ENCODE results near the gene FEM1C. TPM values are rescaled to one million over a fixed set of nuclear protein-coding genes. Genes with fewer than 3 reads are reported as not detected.

Gene FEM1C
- total RNA-seq, 1 experiment from 2014 or later: 10.3 TPM

GRCh38 chr5:115490596-115490995 is 54.0 kb downstream of the FEM1C start:
- Mint-ChIP-seq H3K9me3 (ENCODE audit: unreplicated experiment) (no peaks in the 10 kb centered on the region), H3K27me3 (ENCODE audit: insufficient read depth, unreplicated experiment) (no peaks in the 10 kb centered on the region), H3K4me1 (ENCODE audit: insufficient read depth, unreplicated experiment) (no peaks in the 10 kb centered on the region), H3K36me3 (ENCODE audit: insufficient read depth, unreplicated experiment) (no peaks in the 10 kb centered on the region), H3K4me3 (ENCODE audit: unreplicated experiment) (no peak overlapping the region), H3K27ac (ENCODE audit: low read depth, unreplicated experiment) (no peak overlapping the region)
- ChIA-PET POLR2A (no interaction called here), CTCF (interaction anchor here (1.2 kb wide), 1 partner anchor 84 kb away, joined by 5 read pairs; no protein-coding TSS in a partner anchor)
- no peak for DNase-seq (ENCODE audit: unreplicated experiment)
- intact Hi-C loops (cut with micrococcal nuclease): no loop called here
- TF ChIP-seq CTCF (IDR thresholded peaks at IDR 0.05; ENCODE audit: unreplicated experiment): no peak
- no TSS peak for BruUV-seq (replicated peaks)

GRCh38 chr5:115489733-115490132 is 54.8 kb downstream of the FEM1C start:
- no TSS peak for BruUV-seq (replicated peaks)
- CTCF ChIA-PET: interaction anchor here (1.2 kb wide), 1 partner anchor 85 kb away, joined by 5 read pairs; no protein-coding TSS in a partner anchor
- no peaks in the 10 kb centered on the region for H3K27me3 Mint-ChIP-seq (ENCODE audit: insufficient read depth, unreplicated experiment)
- H3K4me1 Mint-ChIP-seq (ENCODE audit: insufficient read depth, unreplicated experiment): no peaks in the 10 kb centered on the region
- no peak for TF ChIP-seq CTCF (IDR thresholded peaks at IDR 0.05; ENCODE audit: unreplicated experiment)
- H3K9me3 Mint-ChIP-seq (ENCODE audit: unreplicated experiment): no peaks in the 10 kb centered on the region
- H3K36me3 Mint-ChIP-seq (ENCODE audit: insufficient read depth, unreplicated experiment): no peaks in the 10 kb centered on the region
- H3K4me3 Mint-ChIP-seq (ENCODE audit: unreplicated experiment): no peak overlapping the region
- POLR2A ChIA-PET: no interaction called here
- DNase-seq (ENCODE audit: unreplicated experiment): no peak
- intact Hi-C loops (cut with micrococcal nuclease): no loop called here
- H3K27ac Mint-ChIP-seq (ENCODE audit: low read depth, unreplicated experiment): no peak overlapping the region

GRCh38 chr5:115487756-115488155 is 56.8 kb downstream of the FEM1C start:
- Mint-ChIP-seq H3K27ac (ENCODE audit: low read depth, unreplicated experiment) (no peak overlapping the region), H3K4me3 (ENCODE audit: unreplicated experiment) (no peak overlapping the region), H3K36me3 (ENCODE audit: insufficient read depth, unreplicated experiment) (no peaks in the 10 kb centered on the region), H3K4me1 (ENCODE audit: insufficient read depth, unreplicated experiment) (no peaks in the 10 kb centered on the region), H3K9me3 (ENCODE audit: unreplicated experiment) (no peaks in the 10 kb centered on the region), H3K27me3 (ENCODE audit: insufficient read depth, unreplicated experiment) (no peaks in the 10 kb centered on the region)
- no peak for DNase-seq (ENCODE audit: unreplicated experiment)
- TF ChIP-seq CTCF (IDR thresholded peaks at IDR 0.05; ENCODE audit: unreplicated experiment): no peak
- BruUV-seq (replicated peaks): no TSS peak
- intact Hi-C loops (cut with micrococcal nuclease): no loop called here
- POLR2A ChIA-PET: no interaction called here
- CTCF ChIA-PET: interaction anchor here (0.8 kb wide), 1 partner anchor 684 kb away, joined by 3 read pairs; no protein-coding TSS in a partner anchor

- H3K36me3 Mint-ChIP-seq (ENCODE audit: insufficient read depth, unreplicated experiment): no peaks in the 10 kb centered on the region
- no TSS peak for BruUV-seq (replicated peaks)
- no peaks in the 10 kb centered on the region for H3K9me3 Mint-ChIP-seq (ENCODE audit: unreplicated experiment)
- H3K4me3 Mint-ChIP-seq (ENCODE audit: unreplicated experiment): no peak overlapping the region
- CTCF ChIA-PET: no interaction called here
- H3K27me3 Mint-ChIP-seq (ENCODE audit: insufficient read depth, unreplicated experiment): no peaks in the 10 kb centered on the region
- no peak overlapping the region for H3K27ac Mint-ChIP-seq (ENCODE audit: low read depth, unreplicated experiment)
- no peak for DNase-seq (ENCODE audit: unreplicated experiment)
- TF ChIP-seq CTCF (IDR thresholded peaks at IDR 0.05; ENCODE audit: unreplicated experiment): no peak
- POLR2A ChIA-PET: no interaction called here
- intact Hi-C loops (cut with micrococcal nuclease): no loop called here
- no peaks in the 10 kb centered on the region for H3K4me1 Mint-ChIP-seq (ENCODE audit: insufficient read depth, unreplicated experiment)
These were observed 57.4 kb downstream of the FEM1C start for GRCh38 chr5:115487168-115487567.

Data from MCF 10A (cell line).